ENCODE measurements around the gene TMEM234.

GRCh38 chr1:32178380-32179192, 43.6 kb downstream of the TMEM234 start:
- TF ChIP-seq CTCF (IDR thresholded peaks at IDR 0.05) (no peak), ZFX (IDR thresholded peaks at IDR 0.05; ENCODE audit: borderline replicate concordance) (no peak)
